Peyer's patch (tissue), 4 donors: ENCODE measurements around the gene SPDYE3.

Experiments
- CTCF ChIP-seq, 6 experiments: fragments of 450-650 bp in 4 of 6; fragments of 200-600 bp in 2 of 6; sonication (generic) in 1 of 6; IDR thresholded peaks; one replicate each; pipeline ENCODE4 v1.5.1; 2017 to 2019; ENCODE audit warnings: antibody characterized with exemption in 6 of 6, mild to moderate bottlenecking in 3 of 6, moderate library complexity in 1 of 6
- POLR2A ChIP-seq, 2 donors: fragments of 450-650 bp; IDR thresholded peaks; one replicate each; pipeline ENCODE4 v1.5.1; 2017; ENCODE audit warnings: antibody characterized with exemption in 2 of 2, mild to moderate bottlenecking in 2 of 2, moderate library complexity in 2 of 2

DNA sequence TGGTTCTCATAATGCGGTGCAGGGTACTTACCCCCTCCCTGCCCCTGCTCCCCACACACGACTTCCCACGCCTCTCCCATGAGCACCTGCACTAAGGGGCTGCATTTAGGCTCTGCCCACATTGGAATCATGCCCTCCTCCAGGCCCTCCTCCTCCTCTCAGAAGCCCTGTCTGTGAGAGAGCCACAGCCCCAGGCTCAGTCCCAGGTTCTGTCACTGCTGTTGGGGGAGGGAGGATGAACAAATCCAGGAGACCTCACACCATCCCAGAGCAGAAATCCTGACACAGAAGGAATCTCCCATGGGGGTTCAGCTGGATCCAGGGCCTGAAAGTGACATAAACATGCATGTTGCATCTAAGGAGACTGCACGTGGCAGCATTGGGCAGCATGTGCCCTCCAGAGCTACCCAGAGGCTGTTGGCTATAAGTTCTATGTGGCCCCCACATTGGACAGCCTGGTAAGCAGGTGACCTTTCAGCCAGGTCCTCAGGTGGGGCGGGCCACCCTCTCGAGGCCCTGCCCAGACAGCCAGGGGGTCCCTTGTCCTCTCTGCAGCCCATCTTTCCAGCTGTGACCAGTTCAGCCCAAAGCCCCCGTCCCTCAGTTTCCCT is 64.2 kb downstream of the SPDYE3 start:
- no peak for TF ChIP-seq POLR2A (IDR thresholded peaks at IDR 0.05)
- TF ChIP-seq CTCF (IDR thresholded peaks at IDR 0.05): no peak
